B cell (primary cell): ENCODE results near the gene TMEM253. TPM values are rescaled to one million over a fixed set of nuclear protein-coding genes. Genes with fewer than 3 reads are reported as not detected.

Experiments used
- ATAC-seq: fragments of 200-7000 bp; cut with Tn5 transposase; one replicate; pipeline ENCODE4 v1.10.0; 2021; ENCODE audit warnings: low read depth, mild to moderate bottlenecking, moderate number of reproducible peaks, moderate library complexity
- CTCF ChIA-PET: fragments of 350-600 bp; sonication (Branson Sonifier 250); formaldehyde crosslinking; loops from one replicate; lab custom pipeline; 2021; ENCODE audit warnings: antibody characterized with exemption, inconsistent platforms; lab: Charles Lee
- POLR2A ChIA-PET: fragments of 350-600 bp; sonication (Branson Sonifier 250); formaldehyde crosslinking; loops from one replicate; lab custom pipeline; 2021; ENCODE audit warnings: antibody characterized with exemption; lab: Charles Lee
- DNase-seq: peaks from one replicate; pipeline ENCODE4 v3.0.0; 2013
- H2AFZ ChIP-seq: 2 replicates; pipeline ENCODE4 v1.6.1; 2012; ENCODE audit warnings: mild to moderate bottlenecking, low read depth, low read length; ENCODE audit not compliant: insufficient read depth, poor library complexity, severe bottlenecking
- H3K27ac ChIP-seq, 2 donors: 1 replicate in 1 of 2; 2 replicates in 1 of 2; pipeline ENCODE4 v1.5.1; 2012 to 2013; ENCODE audit warnings: low read length in 2 of 2, mild to moderate bottlenecking in 2 of 2, moderate library complexity in 1 of 2
- H3K27me3 ChIP-seq, 4 experiments: fragments of 200-600 bp in 1 of 4; sonication (generic) in 1 of 4; replicated peaks in 1 of 4; 1 replicate in 2 of 4; 2 replicates in 2 of 4; pipeline versions ENCODE4 v1.6.1 to v1.7.0; 2013 to 2016; ENCODE audit warnings: low read length in 3 of 4, mild to moderate bottlenecking in 2 of 4, mixed read lengths in 1 of 4, moderate library complexity in 1 of 4; ENCODE audit not compliant: insufficient read depth in 4 of 4, control insufficient read depth in 3 of 4; ENCODE audit errors: control extremely low read depth in 1 of 4
- H3K36me3 ChIP-seq, 2 experiments: replicated peaks in 1 of 2; 1 replicate in 1 of 2; 2 replicates in 1 of 2; pipeline versions ENCODE4 v1.6.1 to v1.7.1; 2013; ENCODE audit warnings: low read length in 1 of 2; ENCODE audit not compliant: insufficient read depth in 2 of 2, control insufficient read depth in 1 of 2; ENCODE audit errors: control extremely low read depth in 1 of 2, extremely low read depth in 1 of 2
- H3K4me1 ChIP-seq, 2 donors: fragments of 200-600 bp in 1 of 2; sonication (generic) in 1 of 2; 1 replicate in 1 of 2; 2 replicates in 1 of 2; pipeline versions ENCODE4 v1.5.1 to v1.6.1; 2013 to 2017; ENCODE audit warnings: low read length in 2 of 2; ENCODE audit not compliant: control insufficient read depth in 2 of 2, insufficient read depth in 2 of 2
- H3K4me2 ChIP-seq: replicated peaks from 2 replicates; pipeline ENCODE3; 2012; ENCODE audit warnings: mild to moderate bottlenecking, low read depth, low read length; ENCODE audit not compliant: poor library complexity, severe bottlenecking
- H3K4me3 ChIP-seq, 5 experiments: fragments of 200-600 bp in 1 of 5; sonication (generic) in 1 of 5; 1 replicate in 3 of 5; 2 replicates in 2 of 5; pipeline versions ENCODE4 v1.5.1 to v1.7.0; 2011 to 2016; ENCODE audit warnings: low read length in 4 of 5, mild to moderate bottlenecking in 4 of 5, low read depth in 2 of 5, control low read depth in 1 of 5, moderate library complexity in 1 of 5; ENCODE audit not compliant: insufficient read depth in 1 of 5; ENCODE audit errors: control extremely low read depth in 1 of 5, extremely low read depth in 1 of 5
- H3K79me2 ChIP-seq: fragments of 200-600 bp; sonication (generic); one replicate; pipeline ENCODE4 v1.6.0; 2016; ENCODE audit warnings: low read length; ENCODE audit not compliant: control insufficient read depth, insufficient read depth
- H3K9ac ChIP-seq: fragments of 200-600 bp; sonication (generic); 2 replicates; pipeline ENCODE4 v1.6.1; 2017; ENCODE audit warnings: mild to moderate bottlenecking, low read length, moderate library complexity
- H3K9me3 ChIP-seq, 3 donors: one replicate each; pipeline versions ENCODE4 v1.6.1 to v1.7.1; 2013; ENCODE audit warnings: low read length in 2 of 3; ENCODE audit not compliant: control insufficient read depth in 2 of 3, insufficient read depth in 1 of 3; ENCODE audit errors: control extremely low read depth in 1 of 3
- H4K20me1 ChIP-seq: 2 replicates; pipeline ENCODE4 v1.6.0; 2012; ENCODE audit warnings: mild to moderate bottlenecking, low read length; ENCODE audit not compliant: insufficient read depth, control insufficient read depth, poor library complexity, severe bottlenecking
- H3K27ac Mint-ChIP-seq: one replicate; pipeline ENCODE4 v1.8.0; 2021; ENCODE audit warnings: mixed read lengths
- H3K27me3 Mint-ChIP-seq: one replicate; pipeline ENCODE4 v1.8.0; 2021; ENCODE audit warnings: mixed read lengths
- H3K4me1 Mint-ChIP-seq: one replicate; pipeline ENCODE4 v1.8.0; 2021; ENCODE audit warnings: mixed read lengths
- H3K4me3 Mint-ChIP-seq: one replicate; pipeline ENCODE4 v1.8.0; 2021; ENCODE audit warnings: mixed read lengths
- H3K9me3 Mint-ChIP-seq: one replicate; pipeline ENCODE4 v1.8.0; 2022; ENCODE audit warnings: mixed read lengths; ENCODE audit not compliant: insufficient read depth
- EZH2 ChIP-seq: IDR thresholded peaks from 2 replicates; pipeline ENCODE4 v1.6.1; 2012; ENCODE audit warnings: borderline replicate concordance, low read depth, mild to moderate bottlenecking, moderate library complexity, low read length; ENCODE audit not compliant: insufficient read depth, poor library complexity, severe bottlenecking
- WGBS: methylation state at CpG from one replicate; pipeline ENCODE4 v1.1.5; 2013; ENCODE audit warnings: missing lambda C conversion rate; ENCODE audit not compliant: insufficient coverage; 5-methylcytosine and 5-hydroxymethylcytosine counted together
- intact Hi-C: fragments of 100-400 bp; cut with micrococcal nuclease; formaldehyde crosslinking; loops from one replicate; pipeline ENCODE4 v1.10.0; 2022
- polyA plus RNA-seq: library from polyadenylated mRNA; depleted of rRNA; stranded (reverse); fragments of >200 nt; gene quantifications from 2 replicates; pipeline ENCODE4 v1.2.3, GENCODE V29; 2012
- total RNA-seq, 2 donors: library from RNA; stranded (reverse); fragments of 120-200 nt in 1 of 2; gene quantifications; 1 replicate in 1 of 2; 2 replicates in 1 of 2; pipeline versions ENCODE4 v1.2.3 to v1.2.4, GENCODE V29; 2013 to 2022
- TF ChIP-seq, protein P1 (sequence below): fragments of 200-600 bp; IDR thresholded peaks from one replicate; pipeline ENCODE4 v1.8.0; 2022; ENCODE audit warnings: antibody characterized with exemption, mild to moderate bottlenecking

Gene TMEM253
- total and polyA plus RNA-seq, 2 donors (not counting 1 experiment from before 2014, with no cell fraction given), result not detected

DNA sequence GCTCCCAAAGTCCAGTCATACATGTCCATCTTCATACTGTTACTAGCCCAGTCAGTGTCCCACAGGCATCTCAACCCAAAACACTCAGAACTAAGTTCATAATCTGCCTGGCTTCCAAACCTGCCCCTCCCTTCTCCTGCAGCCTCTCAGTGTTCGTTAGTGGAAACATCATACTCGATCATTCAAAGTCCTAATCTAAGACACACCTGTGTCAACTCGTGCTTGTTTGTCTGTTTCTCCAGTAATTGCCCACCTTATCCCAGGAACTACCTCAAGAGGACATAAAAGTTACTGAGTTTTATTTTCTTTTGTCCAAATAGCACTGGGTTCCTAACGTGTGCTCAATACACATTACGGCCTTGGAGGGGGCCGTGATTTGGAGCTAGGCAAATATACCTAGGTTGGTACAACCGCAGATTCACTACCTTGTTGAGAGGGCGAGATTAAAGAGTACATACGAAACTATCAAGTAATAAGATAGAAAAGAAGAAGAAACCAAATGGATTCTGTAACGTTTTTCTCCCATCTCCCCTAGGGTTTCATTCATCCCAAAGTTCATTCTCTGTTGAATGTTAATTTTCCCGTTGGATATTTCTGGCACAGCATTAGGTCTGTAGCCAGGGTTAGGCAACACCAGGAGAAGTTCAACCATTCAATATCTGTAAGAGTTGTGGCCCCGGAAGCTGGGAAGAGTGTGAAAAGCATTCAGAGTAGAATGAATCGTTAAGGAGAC lies 40.1 kb upstream of the TMEM253 start:
- 88% methylated on average over 3 of the region's 13 CpGs for WGBS
- no peak overlapping the region for H3K4me2 ChIP-seq
- no peaks in the 10 kb centered on the region for H3K79me2 ChIP-seq
- intact Hi-C loops, result no loop called here
- H3K9ac ChIP-seq, result no peak overlapping the region
- no peaks in the 10 kb centered on the region for H3K4me1 Mint-ChIP-seq
- no peak overlapping the region for H3K4me3 Mint-ChIP-seq
- H3K9me3 Mint-ChIP-seq, result no peaks in the 10 kb centered on the region
- CTCF ChIA-PET, result interaction anchor here (1.1 to 2.0 kb wide), 3 partner anchors 32 to 46 kb away, joined by 4 to 7 read pairs (median 5); no protein-coding TSS in a partner anchor
- no peak overlapping the region for H3K27ac ChIP-seq
- H3K27me3 Mint-ChIP-seq, result peaks cover 41% of the 10 kb centered on the region
- no peaks in the 10 kb centered on the region for H3K9me3 ChIP-seq
- no peaks in the 10 kb centered on the region for H3K36me3 ChIP-seq
- no peak overlapping the region for H2AFZ ChIP-seq
- no peak overlapping the region for H3K4me3 ChIP-seq
- H3K27ac Mint-ChIP-seq, result no peak overlapping the region
- H3K27me3 ChIP-seq, result peaks cover 0 to 12% (median 6%) of the 10 kb centered on the region in 4 experiments
- DNase-seq (no peak), ATAC-seq (no peak)
- H3K4me1 ChIP-seq, result no peaks in the 10 kb centered on the region
- H4K20me1 ChIP-seq, result no peaks in the 10 kb centered on the region
- TF ChIP-seq EZH2, result no peak
- TF ChIP-seq, protein P1, sequence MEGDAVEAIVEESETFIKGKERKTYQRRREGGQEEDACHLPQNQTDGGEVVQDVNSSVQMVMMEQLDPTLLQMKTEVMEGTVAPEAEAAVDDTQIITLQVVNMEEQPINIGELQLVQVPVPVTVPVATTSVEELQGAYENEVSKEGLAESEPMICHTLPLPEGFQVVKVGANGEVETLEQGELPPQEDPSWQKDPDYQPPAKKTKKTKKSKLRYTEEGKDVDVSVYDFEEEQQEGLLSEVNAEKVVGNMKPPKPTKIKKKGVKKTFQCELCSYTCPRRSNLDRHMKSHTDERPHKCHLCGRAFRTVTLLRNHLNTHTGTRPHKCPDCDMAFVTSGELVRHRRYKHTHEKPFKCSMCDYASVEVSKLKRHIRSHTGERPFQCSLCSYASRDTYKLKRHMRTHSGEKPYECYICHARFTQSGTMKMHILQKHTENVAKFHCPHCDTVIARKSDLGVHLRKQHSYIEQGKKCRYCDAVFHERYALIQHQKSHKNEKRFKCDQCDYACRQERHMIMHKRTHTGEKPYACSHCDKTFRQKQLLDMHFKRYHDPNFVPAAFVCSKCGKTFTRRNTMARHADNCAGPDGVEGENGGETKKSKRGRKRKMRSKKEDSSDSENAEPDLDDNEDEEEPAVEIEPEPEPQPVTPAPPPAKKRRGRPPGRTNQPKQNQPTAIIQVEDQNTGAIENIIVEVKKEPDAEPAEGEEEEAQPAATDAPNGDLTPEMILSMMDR, result no peak
- POLR2A ChIA-PET, result no interaction called here

- peaks cover 44% of the 10 kb centered on the region for H3K27me3 Mint-ChIP-seq
- H3K9me3 ChIP-seq, result no peaks in the 10 kb centered on the region
- WGBS, result 83% methylated on average over 1 of the region's 3 CpGs
Measured at GRCh38 chr14:21061347-21061668, 39.6 kb upstream of the TMEM253 start.

More at GRCh38 chr14:21061347-21061668, 39.6 kb upstream of the TMEM253 start:
- H3K27me3 ChIP-seq, result peaks cover 0 to 12% (median 6%) of the 10 kb centered on the region in 4 experiments
- TF ChIP-seq, protein P1, result no peak
- TF ChIP-seq EZH2, result no peak
- no peak overlapping the region for H3K9ac ChIP-seq
- POLR2A ChIA-PET, result no interaction called here
- Mint-ChIP-seq H3K4me3 (no peak overlapping the region), H3K27ac (no peak overlapping the region), H3K4me1 (no peaks in the 10 kb centered on the region), H3K9me3 (no peaks in the 10 kb centered on the region)
- CTCF ChIA-PET, result interaction anchor here (0.7 to 2.0 kb wide), 3 partner anchors 31 to 43 kb away, joined by 3 to 7 read pairs (median 5); partner anchors contain the start of gene ZNF219
- H3K4me1 ChIP-seq, result no peaks in the 10 kb centered on the region
- no peak overlapping the region for H3K27ac ChIP-seq
- H3K36me3 ChIP-seq, result no peaks in the 10 kb centered on the region
- intact Hi-C loops, result no loop called here
- H2AFZ ChIP-seq, result no peak overlapping the region
- H3K4me2 ChIP-seq, result no peak overlapping the region
- no peak for DNase-seq
- H3K4me3 ChIP-seq, result no peak overlapping the region
- H3K79me2 ChIP-seq, result no peaks in the 10 kb centered on the region
- ATAC-seq, result no peak
- no peaks in the 10 kb centered on the region for H4K20me1 ChIP-seq
